ENCODE results near the gene GAK.

GAK gene

DNA sequence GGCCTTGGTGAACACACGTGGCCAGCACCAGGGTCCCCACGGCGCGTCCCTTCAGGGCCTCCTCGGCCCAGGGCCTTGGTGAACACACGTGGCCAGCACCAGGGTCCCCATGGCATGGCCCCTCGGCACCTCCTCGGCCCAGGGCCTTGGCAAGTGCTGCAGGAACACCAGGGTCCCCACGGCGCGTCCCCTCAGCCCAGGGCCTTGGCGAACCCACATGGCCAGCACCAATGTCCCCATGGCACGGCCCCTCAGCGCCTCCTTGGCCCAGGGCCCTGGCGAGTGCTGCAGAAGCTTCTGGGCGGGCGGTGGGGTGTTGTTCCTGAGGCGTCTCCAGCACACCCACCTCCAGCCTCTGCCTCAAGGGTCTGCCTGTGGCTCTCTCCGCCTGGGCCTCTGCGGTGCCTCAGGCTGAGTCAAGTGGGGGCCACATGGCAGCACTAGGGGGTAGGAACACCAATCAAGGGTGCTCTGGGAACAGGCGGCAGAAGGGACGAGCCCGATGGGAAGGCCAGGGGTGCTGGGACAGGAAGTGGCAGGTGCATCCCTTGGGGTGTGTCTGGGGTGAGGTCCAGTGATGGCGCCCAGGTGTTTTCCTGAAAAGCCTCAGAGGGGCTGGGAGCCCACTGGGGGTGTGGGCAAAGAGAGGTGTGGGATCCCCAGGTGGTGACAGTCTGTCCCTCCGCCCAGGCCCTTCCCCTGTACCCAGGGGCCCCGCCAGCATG is 64.4 kb downstream of the GAK start:
- no peak for DNase-seq

DNA sequence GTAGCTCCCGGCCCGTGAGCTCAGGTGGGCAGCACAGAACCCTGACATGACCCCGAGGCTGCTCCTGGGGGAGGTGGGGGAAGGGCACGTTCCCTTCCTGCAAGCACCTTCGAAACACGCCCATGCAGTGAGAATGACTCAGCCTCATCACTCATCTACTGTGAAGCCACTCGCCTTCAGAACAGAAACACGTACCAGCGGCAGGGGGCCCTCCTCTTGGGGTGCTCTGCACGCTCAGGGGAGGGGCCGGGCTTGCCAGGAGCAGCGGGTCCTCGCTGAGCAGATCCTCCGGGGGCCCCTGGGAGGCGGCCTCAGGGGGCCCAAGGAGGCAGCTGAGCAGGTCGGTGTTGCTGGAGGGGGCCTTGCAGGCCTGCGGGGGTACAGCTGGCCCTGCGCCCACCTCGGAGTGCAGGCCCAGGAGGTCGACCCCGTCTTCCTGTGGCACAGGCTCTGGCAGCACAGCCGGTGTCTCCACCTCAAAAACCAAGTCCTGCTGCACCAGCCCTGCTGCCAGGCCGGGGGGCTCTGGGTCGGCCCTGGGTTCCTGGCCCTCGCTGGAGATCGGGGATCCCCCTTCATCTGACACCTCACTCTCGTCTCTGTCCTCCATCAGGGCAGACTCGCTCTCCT is 65.2 kb downstream of the GAK start:
- DNase-seq: no peak

DNA sequence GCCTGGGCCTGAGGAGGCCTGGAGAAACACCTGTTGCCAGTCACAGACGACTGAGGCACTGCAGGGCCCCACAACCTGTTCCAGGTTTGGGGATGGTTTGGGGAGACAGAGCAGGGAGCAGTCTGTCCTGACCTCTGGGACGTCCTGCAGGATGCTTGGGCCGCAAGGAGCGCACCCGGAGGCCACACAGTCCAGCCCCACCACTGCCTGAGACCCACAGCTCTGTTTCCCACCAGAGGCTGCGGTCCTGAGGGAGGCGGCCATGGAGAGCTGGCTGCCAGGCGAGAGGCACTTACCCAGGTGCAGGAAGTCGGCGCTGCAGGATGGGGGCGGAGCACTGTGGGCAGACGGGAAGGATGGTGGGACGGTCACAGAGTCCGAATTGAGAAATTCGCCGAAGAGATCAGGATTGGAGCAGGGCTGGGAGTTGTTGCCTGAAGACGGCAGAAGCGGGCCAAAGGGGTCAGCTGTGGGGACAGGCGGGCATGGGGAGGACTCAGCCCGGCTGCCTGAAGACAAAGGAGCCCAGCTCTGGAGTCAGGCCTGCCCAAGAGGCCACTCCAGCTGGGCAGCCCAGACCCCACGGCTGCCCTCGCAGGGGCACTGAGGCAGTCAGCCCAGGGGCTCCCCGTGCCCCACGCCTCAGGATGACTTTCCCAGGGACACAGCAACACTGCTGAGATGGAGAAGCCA is 65.9 kb downstream of the GAK start:
- no peak for DNase-seq

DNA sequence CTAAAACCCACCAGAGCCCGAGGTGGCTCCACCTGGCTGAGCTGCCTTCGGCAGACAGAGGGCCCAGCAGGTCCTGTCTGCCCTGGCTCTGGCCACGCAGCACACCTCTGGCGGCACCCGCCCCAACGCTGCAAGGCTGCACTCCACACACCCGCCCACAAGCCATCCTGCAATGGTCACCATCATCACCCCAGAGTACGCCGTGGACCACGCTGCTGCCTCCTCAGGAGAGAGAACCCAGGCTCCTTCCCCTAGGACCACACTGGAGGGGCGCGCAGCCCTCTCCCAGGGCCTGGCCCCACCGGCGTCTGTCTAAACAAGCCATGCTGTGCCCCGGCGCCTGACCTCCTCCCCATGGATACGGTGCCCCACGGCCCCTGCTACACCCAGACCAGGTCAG is 66.5 kb downstream of the GAK start:
- DNase-seq: no peak

DNA sequence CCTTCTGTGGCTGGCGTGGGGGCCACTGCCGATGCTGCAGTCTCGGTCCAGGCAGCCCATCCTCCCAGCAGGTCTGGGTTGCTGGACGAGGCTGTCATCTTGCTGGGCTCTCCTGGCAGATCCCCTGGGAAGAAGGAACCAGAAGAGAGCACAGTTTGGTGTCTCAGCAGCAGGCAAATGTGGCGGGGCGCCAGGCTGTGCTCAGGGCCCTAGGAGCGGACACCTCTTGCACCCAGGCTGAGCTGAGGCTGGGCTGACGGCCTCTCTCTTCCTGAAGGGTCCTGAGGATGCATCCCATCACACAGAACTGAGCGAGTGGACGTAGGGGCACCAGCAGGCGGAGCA is 67.0 kb downstream of the GAK start:
- DNase-seq: no peak

DNA sequence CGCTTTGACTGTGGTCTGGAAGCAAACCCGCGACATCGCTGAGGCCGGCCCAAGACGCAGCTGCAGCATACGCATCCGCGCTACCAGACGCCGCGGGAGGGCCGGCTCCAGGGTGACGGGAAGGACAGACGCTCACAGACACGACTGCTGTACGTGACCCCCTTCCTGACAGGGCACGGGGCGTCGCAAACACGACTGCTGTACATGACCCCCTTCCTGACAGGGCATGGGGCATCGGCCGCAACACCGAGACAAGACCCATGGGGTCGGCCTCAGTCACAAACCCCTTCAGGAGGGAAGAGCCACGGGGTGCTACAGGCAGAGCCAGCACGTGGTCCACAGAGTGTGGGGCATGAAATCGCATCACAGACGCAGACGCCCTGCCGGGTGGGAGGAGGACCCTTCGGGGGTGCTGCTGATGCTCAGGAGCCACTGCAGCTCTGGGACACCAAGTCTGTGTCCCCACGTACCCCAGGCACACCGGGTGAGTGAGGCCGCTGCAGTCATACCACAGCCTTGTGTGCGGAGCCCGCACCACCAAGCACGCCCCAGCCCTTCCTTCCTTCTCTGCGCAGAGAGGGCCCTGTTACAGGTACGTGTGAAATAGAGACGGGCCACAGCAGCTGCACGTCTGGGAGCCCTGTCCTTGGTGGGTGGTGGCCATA is 67.5 kb downstream of the GAK start:
- DNase-seq: no peak

DNA sequence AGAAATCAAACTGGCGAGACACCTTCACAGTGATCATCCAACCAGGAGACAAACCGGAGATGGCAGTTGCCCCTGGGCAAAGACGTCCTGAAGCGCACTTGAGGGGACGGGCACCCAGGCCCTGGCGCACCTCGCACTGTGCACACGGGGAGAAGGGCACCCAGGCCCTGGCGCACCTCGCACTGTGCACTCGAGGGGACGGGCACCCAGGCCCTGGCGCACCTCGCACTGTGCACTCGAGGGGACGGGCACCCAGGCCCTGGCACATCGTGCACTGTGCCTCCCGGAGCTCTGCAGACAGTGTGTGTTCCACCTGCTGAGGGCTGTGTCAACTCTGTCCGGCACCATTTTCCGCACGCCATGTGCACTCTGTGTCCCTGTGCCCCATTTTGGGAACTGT is 71.6 kb downstream of the GAK start:
- no peak for DNase-seq

DNA sequence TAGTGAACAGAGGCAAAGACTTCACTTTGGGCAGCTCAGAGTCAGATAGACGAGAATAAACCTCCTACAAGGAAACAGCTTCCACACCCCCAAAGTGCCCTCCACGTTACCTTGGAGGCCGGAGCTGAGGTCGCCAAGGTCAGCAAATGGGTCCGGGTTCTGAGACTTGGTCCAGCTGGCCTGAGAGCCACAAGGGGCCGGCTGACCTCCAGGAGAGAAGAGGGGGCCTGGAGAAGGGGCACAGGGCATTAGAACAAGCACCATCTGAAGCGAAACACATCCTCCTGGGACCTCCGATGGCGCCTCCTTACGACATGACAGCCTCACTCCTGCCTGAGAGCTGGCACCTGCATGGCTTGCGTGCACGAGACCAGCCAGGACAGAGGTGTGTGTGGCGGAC is 72.6 kb downstream of the GAK start:
- DNase-seq: no peak

DNA sequence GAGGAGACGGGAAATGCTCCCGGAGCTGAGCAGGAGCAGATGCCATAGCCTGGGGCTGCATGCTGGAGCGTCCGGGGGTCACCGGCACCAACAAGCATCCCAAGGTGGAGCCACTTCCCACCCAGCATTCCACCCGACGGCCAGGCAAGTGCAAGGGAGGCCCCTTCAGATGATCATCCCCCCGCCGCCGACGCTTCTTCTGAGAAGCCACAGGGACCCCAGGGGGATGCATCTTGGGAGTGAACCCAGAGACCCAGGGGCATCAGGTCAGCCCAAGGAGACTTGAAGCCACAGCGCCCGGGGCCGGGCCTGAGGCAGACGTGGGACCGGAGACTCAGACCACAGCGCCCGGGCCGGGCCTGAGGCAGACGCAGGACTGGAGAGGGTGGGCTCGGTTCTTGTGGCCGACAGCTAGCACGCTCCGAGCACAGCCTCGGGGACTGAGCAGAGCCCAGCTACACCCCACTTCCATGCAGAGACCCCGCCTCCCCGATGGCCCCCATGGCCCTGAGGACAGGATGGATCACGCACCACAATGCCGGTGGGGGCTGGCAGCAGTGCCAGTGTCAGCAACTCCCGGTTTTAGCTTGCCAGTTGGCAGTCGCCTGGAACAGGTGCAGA is 73.2 kb downstream of the GAK start:
- no peak for DNase-seq

DNA sequence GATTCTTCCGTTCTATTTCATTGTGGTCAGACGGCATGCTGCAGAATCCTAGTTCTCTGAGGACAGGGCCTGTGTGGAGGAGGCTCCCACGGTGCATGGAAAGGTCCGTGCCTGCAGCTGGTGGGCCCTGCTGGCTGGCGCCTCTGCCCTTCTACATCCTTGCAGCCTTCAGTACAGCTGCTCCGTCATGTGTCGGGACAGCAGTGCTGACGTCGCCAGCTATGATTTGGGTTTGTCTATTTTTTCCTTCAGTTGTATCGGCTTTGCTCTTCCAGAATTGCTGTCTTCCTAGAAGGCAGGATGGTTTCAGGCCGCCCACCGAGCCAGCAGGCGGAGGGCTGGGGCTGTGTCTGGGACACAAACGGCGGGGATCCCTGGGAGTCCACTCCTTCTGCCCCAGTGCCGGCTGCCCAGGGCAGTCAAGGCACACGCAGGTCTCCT is 74.1 kb downstream of the GAK start:
- DNase-seq: no peak

DNA sequence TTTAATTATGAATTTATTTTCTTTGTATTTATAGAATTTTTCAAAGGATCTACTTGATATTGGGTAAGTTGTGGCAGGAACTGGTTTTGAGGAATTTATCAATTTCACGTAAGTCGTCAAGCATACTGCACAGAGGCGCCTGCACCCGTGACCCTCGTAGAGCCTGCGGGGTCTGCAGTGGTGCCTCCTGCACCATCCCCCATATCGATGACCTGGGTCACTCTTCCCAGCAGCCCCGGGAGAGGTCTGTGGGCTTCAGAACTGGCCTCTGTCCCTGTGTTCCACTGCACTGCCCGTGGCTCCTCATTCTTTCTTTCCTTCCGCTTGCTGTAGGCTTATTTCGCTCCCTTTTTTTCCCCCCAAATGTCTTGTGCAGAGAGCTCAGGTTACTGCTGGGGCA is 74.7 kb downstream of the GAK start:
- DNase-seq: no peak

DNA sequence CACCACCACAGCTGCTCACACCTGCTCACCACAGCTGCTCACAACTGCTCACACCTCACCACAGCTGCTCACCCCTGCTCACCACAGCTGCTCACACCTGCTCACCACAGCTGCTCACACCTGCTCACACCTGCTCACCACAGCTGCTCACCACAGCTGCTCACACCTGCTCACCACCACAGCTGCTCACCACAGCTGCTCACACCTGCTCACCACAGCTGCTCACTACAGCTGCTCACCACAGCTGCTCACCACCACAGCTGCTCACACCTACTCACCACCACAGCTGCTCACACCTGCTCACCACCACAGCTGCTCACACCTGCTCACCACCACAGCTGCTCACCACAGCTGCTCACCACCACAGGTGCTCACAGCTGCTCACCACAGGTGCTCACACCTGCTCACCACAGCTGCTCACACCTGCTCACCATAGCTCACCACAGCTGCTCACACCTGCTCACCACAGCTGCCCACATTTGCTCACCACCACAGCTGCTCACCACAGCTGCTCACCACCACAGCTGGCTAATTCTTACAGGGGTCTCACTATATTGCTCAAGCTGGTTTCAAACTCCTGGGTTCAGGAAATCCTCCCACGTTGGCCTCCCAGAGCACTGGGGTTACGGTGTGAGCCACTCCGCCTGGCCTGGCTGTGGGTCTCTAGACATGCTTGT is 75.8 kb downstream of the GAK start:
- DNase-seq: peak; percentile 68

DNA sequence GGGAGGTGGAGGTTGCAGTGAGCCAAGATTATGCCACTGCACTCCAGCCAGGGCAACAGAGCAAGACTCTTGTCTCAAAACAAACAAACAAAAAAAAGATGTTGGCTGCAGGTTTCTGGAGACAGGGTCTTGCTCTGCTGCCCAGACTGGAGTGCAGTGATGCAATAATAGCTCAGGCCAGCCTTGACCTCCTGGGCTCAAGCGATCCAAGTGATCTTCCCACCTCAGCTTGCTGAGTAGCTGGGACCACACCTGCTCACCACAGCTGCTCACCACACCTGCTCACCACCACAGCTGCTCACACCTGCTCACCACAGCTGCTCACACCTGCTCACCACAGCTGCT is 76.3 kb downstream of the GAK start:
- DNase-seq: peak; percentile 68

DNA sequence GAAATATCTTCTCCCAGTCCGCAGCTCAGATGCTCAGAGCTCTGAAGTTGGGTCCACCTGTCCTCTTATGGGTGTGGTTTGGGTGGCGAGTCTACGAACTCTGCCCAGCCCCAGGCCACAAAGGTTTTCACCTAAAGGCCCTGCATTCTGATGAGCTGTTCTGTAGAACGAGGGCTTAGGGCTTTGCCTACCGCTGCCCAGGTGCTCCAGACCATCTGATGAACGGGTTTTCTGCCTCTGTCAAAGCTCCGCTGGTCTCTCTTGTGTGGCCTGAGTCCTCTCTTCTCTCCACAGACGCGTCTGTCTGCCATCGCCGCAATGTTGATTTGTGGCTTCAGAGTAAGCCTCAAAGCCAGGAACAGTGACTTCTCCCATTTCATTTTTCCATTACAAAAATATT is 77.8 kb downstream of the GAK start:
- no peak for DNase-seq

DNA sequence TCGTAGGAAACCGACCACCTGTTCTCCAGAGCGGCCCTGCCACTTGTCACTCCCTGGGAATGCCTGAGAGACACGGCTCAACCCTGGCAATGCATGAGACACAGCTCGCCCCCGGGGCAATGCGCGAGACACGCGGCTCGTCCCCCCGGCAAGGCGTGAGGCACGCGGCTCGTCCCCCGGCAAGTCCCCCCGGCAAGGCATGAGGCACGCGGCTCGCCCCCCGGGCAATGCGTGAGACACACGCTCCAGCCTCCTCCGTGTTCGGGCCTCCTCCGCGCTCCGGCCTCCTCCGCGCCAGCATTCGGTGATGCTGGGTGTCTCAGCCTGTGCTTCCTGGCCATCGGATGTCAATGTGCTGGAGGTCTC is 78.7 kb downstream of the GAK start:
- DNase-seq: no peak

DNA sequence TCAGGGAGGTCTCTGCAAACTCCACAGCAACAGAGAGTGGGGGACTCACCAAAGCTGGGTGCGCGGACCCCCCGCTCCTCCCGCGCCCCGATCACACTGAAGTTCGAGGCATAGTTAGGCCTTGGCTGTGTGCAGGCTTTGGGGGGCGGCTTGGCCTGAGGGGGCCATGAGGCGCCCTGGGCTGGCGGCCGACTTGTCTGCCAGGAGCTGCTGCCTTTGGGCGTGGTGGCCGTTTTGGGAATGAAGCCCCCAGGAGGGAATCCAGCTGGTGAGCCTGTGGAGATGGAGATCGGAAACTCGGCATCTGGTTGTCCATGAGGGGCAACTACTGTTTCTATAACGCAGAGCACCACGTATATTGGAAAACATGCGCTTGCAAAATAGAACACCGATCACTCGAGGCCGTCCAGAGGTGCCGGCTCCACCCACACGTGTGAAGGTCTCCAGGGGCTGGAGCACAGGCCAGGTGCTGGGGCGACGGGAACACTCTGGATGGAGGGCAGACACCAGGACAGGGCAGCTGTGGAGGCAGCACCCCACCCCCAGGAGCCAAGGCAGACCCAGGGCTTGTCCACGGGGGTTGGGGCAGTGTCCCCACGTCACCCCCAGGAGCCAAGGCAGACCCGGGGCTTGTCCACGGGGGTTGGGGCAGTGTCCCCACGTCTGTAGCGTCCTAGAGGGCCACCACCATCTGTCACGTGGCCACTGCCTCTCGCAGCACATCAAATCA is 80.2 kb downstream of the GAK start:
- no peak for DNase-seq

DNA sequence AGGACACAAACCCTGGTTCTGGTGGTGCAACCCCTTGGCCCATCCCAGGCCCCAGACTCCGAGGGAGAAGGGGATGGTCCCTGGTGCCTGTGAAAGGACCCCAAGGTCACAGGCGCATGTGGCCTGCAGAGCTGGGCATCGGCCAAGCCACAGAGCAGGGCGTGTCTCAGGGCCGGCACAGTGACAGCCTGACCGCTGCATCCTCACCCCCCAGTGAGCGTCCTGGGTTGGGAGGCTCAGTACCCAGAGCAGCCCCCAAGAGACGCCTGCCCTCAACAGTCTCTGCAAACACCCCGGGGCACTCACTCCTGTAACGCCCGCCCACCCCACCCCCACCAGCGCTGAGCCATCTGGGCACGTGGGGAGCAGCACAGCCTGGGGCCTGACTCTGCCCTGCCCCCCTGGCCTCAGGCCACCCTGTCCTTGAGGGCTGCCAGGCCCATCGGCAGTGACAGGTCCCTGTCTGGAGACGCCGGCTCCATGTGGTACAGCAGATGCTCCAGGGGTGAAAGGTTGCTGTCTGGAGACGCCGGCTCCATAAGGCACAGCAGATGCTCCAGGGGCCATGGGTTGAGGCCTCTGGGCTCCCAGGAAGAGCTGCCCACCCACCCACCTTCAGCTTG is 81.7 kb downstream of the GAK start:
- no peak for DNase-seq

DNA sequence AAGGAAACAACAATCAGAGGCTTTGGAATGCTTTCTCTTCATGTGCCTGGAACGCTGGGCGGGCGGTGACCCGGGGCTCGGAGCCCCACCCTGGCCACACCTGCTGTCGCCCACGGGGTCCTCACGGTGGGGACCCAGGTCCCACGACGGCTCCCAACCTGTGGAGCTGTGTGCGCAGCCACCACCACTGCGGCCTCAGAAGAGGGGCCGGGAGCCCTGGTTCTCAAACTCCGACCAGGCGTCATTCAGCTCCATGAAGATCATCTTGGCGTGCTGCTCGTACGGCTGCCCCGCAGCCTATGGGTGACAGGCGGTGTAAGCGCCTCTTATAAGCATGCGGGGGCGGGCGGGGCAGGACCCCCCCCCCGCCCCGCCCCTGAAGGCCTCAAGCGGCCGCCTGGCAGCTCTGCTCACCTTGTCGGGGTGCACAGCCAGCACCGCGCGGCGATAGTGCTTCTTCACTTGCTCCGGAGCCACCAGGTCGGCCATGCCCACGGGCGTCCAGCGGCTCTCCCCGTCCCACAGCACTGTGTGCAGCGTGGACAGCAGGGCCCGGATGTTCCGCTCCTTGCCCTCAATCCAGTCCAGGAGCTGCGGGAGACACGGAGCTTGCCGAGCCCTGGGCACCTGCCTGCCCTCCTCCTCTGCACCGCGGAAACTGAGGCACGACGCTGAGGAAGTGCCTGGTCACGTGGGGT is 82.5 kb downstream of the GAK start:
- DNase-seq: no peak

DNA sequence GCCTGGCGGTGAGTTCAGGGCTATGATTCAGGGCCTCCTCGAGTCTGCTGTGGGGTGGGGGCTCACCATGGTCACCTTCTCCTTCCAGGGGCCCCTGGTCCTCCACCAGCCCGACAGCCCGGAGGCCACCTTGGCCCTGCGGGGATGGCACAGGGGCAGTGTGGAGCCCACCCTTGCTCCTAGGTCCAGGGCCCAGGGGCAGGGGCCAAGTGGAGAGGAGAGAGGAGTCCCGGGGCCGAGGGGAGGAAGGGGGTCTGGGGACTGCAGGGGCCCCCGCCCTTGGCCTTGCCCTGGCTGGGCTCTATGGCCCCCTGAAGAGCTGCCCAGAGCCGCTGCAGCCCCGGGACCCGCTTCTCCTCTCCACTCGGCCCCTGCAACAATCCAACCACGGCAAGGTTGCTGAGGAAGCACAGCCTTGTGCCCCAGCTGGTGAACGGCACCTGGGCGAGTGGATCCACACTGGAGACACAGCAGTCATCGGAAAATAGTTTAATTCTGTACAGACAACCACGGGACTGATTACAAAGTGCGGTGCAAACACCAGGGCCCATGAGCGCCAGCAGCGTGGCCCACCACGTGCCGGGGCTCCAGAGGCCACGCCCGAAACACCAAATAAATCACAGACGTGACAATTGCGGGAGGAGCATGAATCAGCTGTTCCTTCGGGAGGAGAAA is 83.2 kb downstream of the GAK start:
- no peak for DNase-seq

DNA sequence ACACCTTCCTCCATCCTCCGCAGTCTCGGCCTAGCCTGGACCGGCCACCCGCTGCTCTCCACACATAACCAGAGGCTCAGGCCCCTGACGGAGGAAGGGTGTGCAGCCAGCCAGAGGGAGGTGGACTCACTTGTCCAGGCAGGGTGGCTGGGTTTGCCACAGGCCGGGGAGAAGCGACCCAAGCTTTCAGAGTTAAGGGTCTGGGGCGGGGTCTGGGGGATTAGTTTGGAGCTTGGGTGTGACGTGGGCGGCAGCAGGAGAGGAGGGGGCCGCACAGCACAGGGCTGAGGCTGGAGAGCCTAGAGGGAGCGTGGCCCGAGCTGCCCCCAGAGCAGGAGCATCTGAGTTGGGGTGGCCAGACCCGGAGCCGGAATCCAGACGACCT is 83.8 kb downstream of the GAK start:
- no peak for DNase-seq

DNA sequence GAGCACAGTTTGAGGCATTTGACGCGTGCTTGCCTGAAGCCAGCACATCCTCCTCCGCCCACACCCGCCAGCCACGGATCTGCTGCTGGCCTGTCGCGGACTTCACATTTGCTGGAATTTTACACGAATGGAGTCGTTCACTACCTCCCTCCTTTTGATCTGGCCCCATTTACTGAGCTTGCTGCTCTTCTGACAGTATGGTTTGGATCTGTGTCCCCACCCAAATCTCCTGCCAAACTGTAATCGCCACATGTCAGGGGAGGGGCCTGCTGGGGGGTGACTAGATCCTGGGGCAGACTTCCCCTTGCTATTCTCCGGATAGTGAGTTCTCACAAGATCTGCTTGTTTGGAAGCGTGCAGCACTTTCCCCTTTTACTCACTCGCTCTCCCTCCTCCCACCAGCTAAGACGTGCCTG is 86.3 kb downstream of the GAK start:
- DNase-seq: no peak

Measured in DMS53 (cell line).